HCT116 (cell line): ENCODE results near the gene SLC9A7. TPM values are rescaled to one million over a fixed set of nuclear protein-coding genes. Genes with fewer than 3 reads are reported as not detected.
A peak's percentile ranks its signal among the peaks of the same experiment; 100 is the strongest.

Experiments
- ATAC-seq: fragments of 200-7000 bp; cut with Tn5 transposase; 2 replicates; pipeline ENCODE4 v1.9.1; 2020; ENCODE audit warnings: mild to moderate bottlenecking, moderate library complexity
- BruUV-seq: library from RNA; stranded (reverse); fragments of 400-500 nt; replicated peaks from 2 replicates; lab custom pipeline; 2021; lab: Mats Ljungman, UMichigan
- CTCF ChIA-PET: fragments of 300-600 bp; sonication (Branson Sonifier 250); formaldehyde crosslinking; loops from one replicate; lab custom pipeline; 2021; ENCODE audit warnings: antibody characterized with exemption; lab: Charles Lee
- POLR2A ChIA-PET: fragments of 300-600, 350-600 bp; sonication (Branson Sonifier 250); formaldehyde crosslinking; loops from one replicate; lab custom pipeline; 2021; ENCODE audit warnings: antibody characterized with exemption; lab: Charles Lee
- RAD21 ChIA-PET, 2 experiments: fragments of 300-600 bp; sonication (Branson Sonifier 250); formaldehyde crosslinking; loops; one replicate each; lab custom pipeline; 2023; ENCODE audit warnings: low total read pairs in 2 of 2; ENCODE audit not compliant: uncharacterized antibody in 2 of 2, unreplicated experiment in 2 of 2, low non-redundant PET in 1 of 2; lab: Charles Lee
- DNase-seq: peaks from one replicate; pipeline ENCODE4 v3.0.0-alpha.2; 2010; ENCODE audit warnings: low read depth, low spot score
- H2AFZ ChIP-seq: fragments of 200-600 bp; shearing (Covaris generic), sonication (generic); 2 replicates; pipeline ENCODE4 v1.6.1; 2017; ENCODE audit warnings: low read depth, mixed run types, mixed read lengths, antibody characterized with exemption, low read length; ENCODE audit not compliant: poor library complexity, severe bottlenecking
- H3K27ac ChIP-seq: 2 replicates; pipeline ENCODE4 v1.5.1; 2012; ENCODE audit warnings: low read depth, low read length
- H3K27me3 ChIP-seq: fragments of 200-600 bp; sonication (generic); 2 replicates; pipeline ENCODE4 v1.6.1; 2016; ENCODE audit warnings: mixed run types, low read length, mixed read lengths; ENCODE audit not compliant: insufficient read depth
- H3K36me3 ChIP-seq, 2 experiments: fragments of 200-500 bp in 1 of 2; fragments of 200-600 bp in 1 of 2; sonication (Bioruptor generic) in 1 of 2; sonication (generic) in 1 of 2; 2 replicates each; pipeline versions ENCODE4 v1.5.1 to v1.6.1; 2014 to 2016; ENCODE audit warnings: low read length in 2 of 2, inconsistent platforms in 1 of 2, mixed read lengths in 1 of 2, mixed run types in 1 of 2; ENCODE audit not compliant: insufficient read depth in 2 of 2, control insufficient read depth in 1 of 2
- H3K4me1 ChIP-seq, 2 experiments: fragments of 200-600 bp in 1 of 2; sonication (generic) in 1 of 2; 2 replicates each; pipeline versions ENCODE4 v1.5.1 to v1.6.1; 2012 to 2017; ENCODE audit warnings: low read length in 2 of 2, inconsistent platforms in 1 of 2, mild to moderate bottlenecking in 1 of 2, mixed read lengths in 1 of 2, mixed run types in 1 of 2, moderate library complexity in 1 of 2; ENCODE audit not compliant: insufficient read depth in 2 of 2, control insufficient read depth in 1 of 2
- H3K4me2 ChIP-seq: fragments of 200-600 bp; sonication (generic); 2 replicates; pipeline ENCODE4 v1.6.1; 2017; ENCODE audit warnings: mixed run types, low read length, mixed read lengths
- H3K4me3 ChIP-seq, 2 experiments: fragments of 200-600 bp in 1 of 2; sonication (generic) in 1 of 2; replicated peaks in 1 of 2; 2 replicates each; pipeline ENCODE4 v1.5.1; 2011 to 2016; ENCODE audit warnings: low read length in 2 of 2, control low read depth in 1 of 2, low read depth in 1 of 2, mild to moderate bottlenecking in 1 of 2, mixed read lengths in 1 of 2, mixed run types in 1 of 2
- H3K79me2 ChIP-seq: fragments of 200-600 bp; sonication (generic); 2 replicates; pipeline ENCODE4 v1.6.1; 2017; ENCODE audit warnings: mild to moderate bottlenecking, mixed run types, low read length, moderate library complexity, mixed read lengths; ENCODE audit not compliant: insufficient read depth
- H3K9ac ChIP-seq: fragments of 200-600 bp; sonication (generic); 2 replicates; pipeline ENCODE4 v1.6.1; 2016; ENCODE audit warnings: low read length, mixed read lengths
- H3K9me2 ChIP-seq: fragments of 200-600 bp; sonication (generic), shearing (Covaris generic); 2 replicates; pipeline ENCODE4 v1.6.1; 2017; ENCODE audit warnings: mixed run types, mild to moderate bottlenecking, moderate library complexity; ENCODE audit not compliant: insufficient read depth
- H3K9me3 ChIP-seq, 2 experiments: fragments of 200-500 bp in 1 of 2; fragments of 200-600 bp in 1 of 2; sonication (Bioruptor generic) in 1 of 2; sonication (generic) in 1 of 2; 2 replicates each; pipeline ENCODE4 v1.6.1; 2014 to 2017; ENCODE audit warnings: low read length in 2 of 2, mixed read lengths in 2 of 2, inconsistent platforms in 1 of 2, low read depth in 1 of 2, mild to moderate bottlenecking in 1 of 2, mixed run types in 1 of 2, moderate library complexity in 1 of 2; ENCODE audit not compliant: control insufficient read depth in 1 of 2, insufficient read depth in 1 of 2
- H4K20me1 ChIP-seq: fragments of 200-600 bp; sonication (generic), shearing (Covaris generic); 2 replicates; pipeline ENCODE4 v1.6.1; 2017; ENCODE audit warnings: mixed run types, mild to moderate bottlenecking, moderate library complexity; ENCODE audit not compliant: insufficient read depth
- ATF3 ChIP-seq: IDR thresholded peaks from 2 replicates; pipeline ENCODE4 v1.6.1; 2012
- SIN3A ChIP-seq: IDR thresholded peaks from 2 replicates; pipeline ENCODE4 v1.6.1; 2012; ENCODE audit warnings: low read depth
- SRF ChIP-seq: IDR thresholded peaks from 2 replicates; pipeline ENCODE4 v1.6.1; 2012; ENCODE audit warnings: low read depth
- ZNF274 ChIP-seq: fragments of 200-500 bp; sonication (Bioruptor generic); IDR thresholded peaks from 2 replicates; pipeline ENCODE4 v1.6.1; 2014; ENCODE audit warnings: mild to moderate bottlenecking, low read depth, low read length, inconsistent platforms
- intact Hi-C: fragments of 100-400 bp; cut with micrococcal nuclease; formaldehyde crosslinking; loops from 2 replicates; pipeline ENCODE4 v1.10.0; 2022
- total RNA-seq: library from RNA; stranded (reverse); gene quantifications from one replicate; pipeline ENCODE4 v1.2.1, GENCODE V29; 2021; ENCODE audit not compliant: unreplicated experiment

The SLC9A7 gene
- total RNA-seq, 1 experiment from 2014 or later: 18.6 TPM

GRCh38 chrX:46553935-46554334 is 205.0 kb downstream of the SLC9A7 start:
- ChIA-PET RAD21 (no interaction called here), CTCF (no interaction called here)
- Histone ChIP-seq H3K27me3 (no peaks in the 10 kb centered on the region), H3K9ac (no peak overlapping the region), H3K4me2 (no peak overlapping the region), H3K27ac (no peak overlapping the region), H3K4me3 (no peak overlapping the region), H3K36me3 (no peaks in the 10 kb centered on the region), H3K4me1 (peaks cover 3 to 22% of the 10 kb centered on the region in 2 experiments; a peak in 2 of 4 replicates)
- no peak for ATAC-seq
- no peak for TF ChIP-seq ZNF274
- TF ChIP-seq SRF: no peak
- TF ChIP-seq ATF3: no peak
- TF ChIP-seq, all 23 proteins: peak for 0
- intact Hi-C loops: loop anchor here (2.0 kb wide), 1 partner anchor 133 kb away; no protein-coding TSS in a partner anchor
- no peak for DNase-seq
- no TSS peak for BruUV-seq
- no peak overlapping the region for H2AFZ ChIP-seq
- peaks cover 11% of the 10 kb centered on the region for H3K79me2 ChIP-seq
- H3K9me3 ChIP-seq: no peaks in the 10 kb centered on the region
- H3K9me2 ChIP-seq: no peaks in the 10 kb centered on the region
- POLR2A ChIA-PET: no interaction called here
- H4K20me1 ChIP-seq: no peaks in the 10 kb centered on the region

GRCh38 chrX:46551494-46552128 is 207.3 kb downstream of the SLC9A7 start:
- no peak overlapping the region for H2AFZ ChIP-seq
- no peak for TF ChIP-seq SIN3A
- TF ChIP-seq SRF: no peak
- ChIA-PET POLR2A (no interaction called here), RAD21 (no interaction called here), CTCF (no interaction called here)
- no peaks in the 10 kb centered on the region for H3K27me3 ChIP-seq
- intact Hi-C loops: no loop called here
- no peaks in the 10 kb centered on the region for H4K20me1 ChIP-seq
- H3K36me3 ChIP-seq: peaks cover 0 to 5% of the 10 kb centered on the region in 2 experiments; a peak in 1 of 4 replicates
- H3K27ac ChIP-seq: peak overlapping the region; percentile 42; the same call in 1 of the 2 replicates
- no TSS peak for BruUV-seq
- H3K9me2 ChIP-seq: no peaks in the 10 kb centered on the region
- no peak for DNase-seq
- H3K4me2 ChIP-seq: peak overlapping the region; percentile 21; the same call in 1 of the 2 replicates
- no peak overlapping the region for H3K4me3 ChIP-seq
- no peak overlapping the region for H3K9ac ChIP-seq
- peaks cover 18 to 42% of the 10 kb centered on the region in 2 experiments; a peak in 3 of 4 replicates for H3K4me1 ChIP-seq
- peaks cover 34% of the 10 kb centered on the region for H3K79me2 ChIP-seq
- ATAC-seq: peak; percentile 71
- H3K9me3 ChIP-seq: no peaks in the 10 kb centered on the region
